Retinal pigment epithelial cell (primary cell): Measurements from ENCODE around the gene FGFR2.

Experiments
- DNase-seq: peaks from one replicate; pipeline ENCODE4 v3.0.0-alpha.2; 2010; ENCODE audit warnings: low read depth
- H3K4me3 ChIP-seq: 2 replicates; pipeline ENCODE4 v1.5.1; 2011; ENCODE audit warnings: mild to moderate bottlenecking, low read length, control low read depth, moderate library complexity
- TF ChIP-seq, protein P1 (sequence below): conservative IDR thresholded peaks from 2 replicates; pipeline ENCODE4 v1.5.1; 2011; ENCODE audit warnings: low read depth, low read length, control low read depth, inconsistent platforms

Gene FGFR2

DNA sequence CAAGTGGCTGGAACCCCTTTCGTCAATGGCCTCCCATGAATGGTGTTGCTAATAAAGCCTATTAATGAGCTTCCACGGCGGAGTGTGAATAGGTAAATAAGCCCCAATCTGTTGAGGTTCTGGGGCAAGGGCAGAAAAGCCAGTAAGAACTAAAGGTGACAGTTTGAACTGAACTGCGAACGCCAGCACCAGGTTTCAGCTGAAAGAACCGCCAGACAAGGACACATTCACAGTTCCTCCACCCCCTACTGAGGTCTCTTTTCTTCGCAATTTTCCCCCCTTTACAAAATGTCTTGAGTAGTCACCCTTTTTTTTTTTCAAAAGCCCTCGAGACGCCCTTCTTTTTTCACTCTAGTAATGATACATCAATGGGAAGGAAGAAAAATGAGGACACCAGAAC is 2.4 kb upstream of the FGFR2 start:
- no peak for DNase-seq
- H3K4me3 ChIP-seq = no peak overlapping the region
- TF ChIP-seq, protein P1, sequence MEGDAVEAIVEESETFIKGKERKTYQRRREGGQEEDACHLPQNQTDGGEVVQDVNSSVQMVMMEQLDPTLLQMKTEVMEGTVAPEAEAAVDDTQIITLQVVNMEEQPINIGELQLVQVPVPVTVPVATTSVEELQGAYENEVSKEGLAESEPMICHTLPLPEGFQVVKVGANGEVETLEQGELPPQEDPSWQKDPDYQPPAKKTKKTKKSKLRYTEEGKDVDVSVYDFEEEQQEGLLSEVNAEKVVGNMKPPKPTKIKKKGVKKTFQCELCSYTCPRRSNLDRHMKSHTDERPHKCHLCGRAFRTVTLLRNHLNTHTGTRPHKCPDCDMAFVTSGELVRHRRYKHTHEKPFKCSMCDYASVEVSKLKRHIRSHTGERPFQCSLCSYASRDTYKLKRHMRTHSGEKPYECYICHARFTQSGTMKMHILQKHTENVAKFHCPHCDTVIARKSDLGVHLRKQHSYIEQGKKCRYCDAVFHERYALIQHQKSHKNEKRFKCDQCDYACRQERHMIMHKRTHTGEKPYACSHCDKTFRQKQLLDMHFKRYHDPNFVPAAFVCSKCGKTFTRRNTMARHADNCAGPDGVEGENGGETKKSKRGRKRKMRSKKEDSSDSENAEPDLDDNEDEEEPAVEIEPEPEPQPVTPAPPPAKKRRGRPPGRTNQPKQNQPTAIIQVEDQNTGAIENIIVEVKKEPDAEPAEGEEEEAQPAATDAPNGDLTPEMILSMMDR = no peak

DNA sequence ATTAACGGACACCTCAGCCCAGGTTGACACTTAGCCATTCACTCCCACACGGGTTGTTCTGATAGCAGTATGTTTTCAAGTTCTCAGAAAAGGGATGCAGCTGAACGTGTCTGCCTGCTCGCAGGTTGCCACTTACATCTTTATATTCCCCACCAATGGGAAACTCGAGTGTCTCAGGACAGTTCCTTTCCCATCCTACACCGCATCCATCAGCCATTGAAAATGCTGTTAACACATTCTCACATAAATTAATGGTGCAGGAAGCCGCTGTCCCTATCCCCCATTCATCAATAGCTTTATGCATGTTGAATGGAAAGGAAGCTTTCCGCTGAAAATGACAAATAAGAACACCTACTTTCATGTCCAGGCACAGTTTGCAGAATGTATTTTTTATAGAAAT is 1.7 kb upstream of the FGFR2 start:
- no peak overlapping the region for H3K4me3 ChIP-seq
- no peak for DNase-seq
- TF ChIP-seq, protein P1 = no peak

DNA sequence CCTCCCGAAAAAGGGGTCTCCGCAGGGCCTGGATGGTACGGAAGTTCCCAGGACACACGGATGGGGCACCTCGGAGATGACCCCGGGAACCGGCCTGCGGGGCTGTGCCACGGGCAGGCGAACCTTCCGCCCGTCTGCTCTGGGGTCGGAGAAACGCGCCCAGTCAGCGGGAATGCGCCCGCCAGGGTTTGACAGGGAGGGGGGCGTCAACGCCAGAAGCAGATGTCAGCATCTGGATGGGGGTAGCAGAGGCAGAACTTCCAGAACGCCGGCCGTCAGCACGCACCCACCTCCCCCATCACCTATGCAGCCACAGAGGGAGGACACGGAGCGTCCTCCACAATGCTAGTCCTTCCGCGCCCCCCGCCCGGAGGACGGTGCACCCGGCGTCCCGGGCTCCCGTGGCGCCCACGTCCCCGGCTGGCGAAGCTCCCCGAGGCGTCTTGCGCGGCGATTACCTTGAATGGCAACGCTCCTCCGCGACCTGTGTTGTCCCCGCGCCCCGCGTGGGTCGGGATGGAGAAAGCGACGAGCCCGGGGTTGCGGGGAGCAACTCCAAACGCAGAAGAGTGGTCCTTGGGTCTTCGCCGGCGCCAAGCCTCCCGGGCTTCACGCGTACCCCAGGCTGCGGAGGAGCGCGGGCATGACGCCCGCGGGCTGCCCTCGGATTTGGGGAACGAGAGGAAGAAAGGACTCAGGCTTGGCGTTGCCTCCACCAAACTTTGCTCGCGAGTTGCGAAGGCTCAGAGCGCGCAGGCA is 561 bp downstream of the FGFR2 start:
- DNase-seq = no peak
- TF ChIP-seq, protein P1 = no peak
- H3K4me3 ChIP-seq = peak overlapping the region; percentile 43

DNA sequence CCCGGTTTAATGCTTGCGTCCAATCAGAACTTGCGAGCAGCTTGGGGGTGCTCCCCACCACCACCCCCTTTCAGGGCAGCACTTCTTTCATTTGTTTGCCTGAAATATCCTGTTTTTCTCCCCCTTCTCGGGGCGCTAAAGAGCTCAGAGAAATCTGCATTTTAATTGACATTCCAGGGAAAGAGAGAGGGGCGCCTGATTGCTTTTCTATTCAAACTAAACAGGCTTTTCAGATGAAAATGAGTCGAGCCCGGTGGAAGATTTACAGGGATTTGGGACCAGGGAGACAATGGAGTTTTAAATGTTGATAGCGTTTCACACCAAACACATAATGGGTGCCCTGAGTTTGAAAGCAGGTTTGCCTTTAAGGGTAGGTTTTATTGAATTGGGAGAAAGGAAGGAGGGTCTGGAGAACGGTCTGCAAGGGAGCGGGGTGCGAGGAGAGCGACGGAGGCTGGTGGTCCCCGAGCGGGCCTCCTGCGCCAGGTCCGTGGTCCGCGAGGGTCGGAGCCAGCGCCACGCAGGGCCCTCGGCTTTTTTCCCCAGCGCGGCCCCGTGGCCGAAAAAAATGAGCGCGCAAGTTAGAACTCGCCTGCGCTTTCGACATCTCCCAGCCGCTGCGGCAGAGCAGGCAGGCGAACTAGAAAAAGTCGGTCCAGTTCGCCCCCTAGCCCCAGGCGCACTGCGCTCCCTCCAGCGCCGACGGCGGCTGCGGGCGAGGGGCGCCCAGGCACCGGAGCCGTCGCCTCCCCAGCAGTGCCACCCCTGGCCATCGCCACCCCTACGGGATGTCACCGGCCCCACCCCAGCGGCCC is 1.3 kb downstream of the FGFR2 start:
- H3K4me3 ChIP-seq = peak overlapping the region; percentile 43
- TF ChIP-seq, protein P1 = no peak
- no peak for DNase-seq

DNA sequence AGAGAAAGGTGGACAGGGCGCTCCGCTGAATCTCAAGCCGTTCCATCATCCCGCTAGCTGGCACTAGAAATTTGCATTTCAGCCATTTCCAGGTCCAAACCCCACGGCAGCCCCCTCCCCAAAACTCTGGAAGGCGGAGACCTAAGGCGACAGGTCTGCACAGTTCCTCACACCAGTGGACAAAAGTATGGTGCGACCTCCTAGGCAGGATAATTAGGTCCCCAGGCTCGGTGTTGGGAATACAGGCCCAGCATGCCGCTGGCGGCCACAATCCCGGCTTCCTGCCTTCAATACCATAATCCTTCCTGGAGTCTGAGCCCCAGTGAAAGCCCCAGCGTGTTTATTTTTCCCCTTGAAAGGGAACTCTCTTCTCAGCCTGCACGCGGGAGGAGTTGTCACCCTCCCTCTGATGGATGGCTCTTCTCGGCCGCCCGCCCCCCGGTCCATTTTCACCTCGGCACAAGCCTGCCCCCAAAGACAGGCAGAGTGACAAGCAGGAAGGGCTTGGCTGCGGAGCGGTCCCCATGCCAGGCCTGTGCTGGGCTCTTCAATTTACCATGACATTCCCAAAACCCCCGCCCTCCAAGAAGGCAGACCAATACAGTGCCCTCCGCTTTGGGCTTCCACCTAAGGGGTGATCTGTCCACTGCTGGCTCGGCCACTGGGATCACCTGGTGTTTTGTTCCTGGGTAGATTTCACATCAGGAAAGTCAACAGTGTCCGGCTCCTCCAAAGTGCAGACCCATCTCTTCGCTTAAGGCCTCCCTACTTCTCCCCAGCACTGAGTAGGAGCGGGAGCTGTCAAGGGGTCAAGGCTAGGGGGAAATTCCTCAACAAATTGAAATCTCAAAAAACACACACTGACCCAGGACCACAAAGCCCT is 2.2 kb downstream of the FGFR2 start:
- DNase-seq = no peak
- no peak overlapping the region for H3K4me3 ChIP-seq
- TF ChIP-seq, protein P1 = no peak

DNA sequence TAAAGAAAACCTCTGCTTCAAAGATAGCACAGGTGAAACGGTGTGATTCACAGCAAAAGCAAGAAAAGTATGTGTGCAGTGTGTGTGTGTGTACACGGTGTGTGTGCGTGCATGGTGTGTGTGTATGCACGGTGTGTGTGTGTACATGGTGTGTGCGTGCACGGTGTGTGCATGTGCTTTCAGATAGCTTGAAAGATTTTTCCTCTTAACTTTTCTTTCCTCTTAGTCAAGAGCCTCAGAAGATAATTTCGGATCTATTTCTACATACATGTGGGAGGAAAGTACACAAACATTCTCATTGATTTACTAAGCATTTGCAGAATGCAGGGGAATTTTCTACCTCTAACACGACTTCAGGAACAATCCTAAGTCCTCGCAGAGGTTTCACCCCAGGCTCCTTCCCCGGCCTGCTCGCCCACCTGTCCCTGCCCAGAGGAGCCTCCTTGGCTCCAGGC is 2.9 kb downstream of the FGFR2 start:
- no peak for DNase-seq
- TF ChIP-seq, protein P1 = no peak
- H3K4me3 ChIP-seq = no peak overlapping the region
